Endothelial cell of umbilical vein (primary cell): ENCODE data around the gene YJU2.

ENCODE experiments used
- EZH2 ChIP-seq: IDR thresholded peaks from 2 replicates; pipeline ENCODE4 v1.6.1; 2012; ENCODE audit warnings: borderline replicate concordance, low read depth, mild to moderate bottlenecking, moderate library complexity, low read length, inconsistent platforms; ENCODE audit not compliant: severe bottlenecking
- JUN ChIP-seq: IDR thresholded peaks from 2 replicates; pipeline ENCODE4 v1.6.1; 2011; ENCODE audit warnings: borderline replicate concordance, low read depth; ENCODE audit not compliant: insufficient read length, insufficient read depth
- MYC ChIP-seq: IDR thresholded peaks from one replicate; pipeline ENCODE4 v1.6.1; 2011; ENCODE audit warnings: mild to moderate bottlenecking, low read depth, low read length
- POLR2A ChIP-seq: IDR thresholded peaks from 2 replicates; pipeline ENCODE4 v1.6.1; 2012; ENCODE audit warnings: low read depth, mild to moderate bottlenecking, control low read depth, low read length
- POLR2AphosphoS5 ChIP-seq: IDR thresholded peaks from 2 replicates; pipeline ENCODE4 v1.6.1; 2012; ENCODE audit warnings: low read depth, mild to moderate bottlenecking, control low read depth, low read length, moderate library complexity; ENCODE audit not compliant: insufficient read depth
- TF ChIP-seq, protein P1 (sequence below), 2 donors: IDR thresholded peaks; 1 replicate in 1 of 2; 2 replicates in 1 of 2; pipeline ENCODE4 v1.5.1; 2011; ENCODE audit warnings: low read length in 2 of 2, mild to moderate bottlenecking in 2 of 2, moderate library complexity in 2 of 2, control low read depth in 1 of 2, inconsistent platforms in 1 of 2, low read depth in 1 of 2; ENCODE audit not compliant: insufficient read depth in 1 of 2; ENCODE audit errors: extremely low read depth in 1 of 2
- TF ChIP-seq, protein P2 (sequence below): IDR thresholded peaks from 2 replicates; pipeline ENCODE4 v1.6.1; 2011; ENCODE audit not compliant: insufficient read depth, insufficient read length

DNA sequence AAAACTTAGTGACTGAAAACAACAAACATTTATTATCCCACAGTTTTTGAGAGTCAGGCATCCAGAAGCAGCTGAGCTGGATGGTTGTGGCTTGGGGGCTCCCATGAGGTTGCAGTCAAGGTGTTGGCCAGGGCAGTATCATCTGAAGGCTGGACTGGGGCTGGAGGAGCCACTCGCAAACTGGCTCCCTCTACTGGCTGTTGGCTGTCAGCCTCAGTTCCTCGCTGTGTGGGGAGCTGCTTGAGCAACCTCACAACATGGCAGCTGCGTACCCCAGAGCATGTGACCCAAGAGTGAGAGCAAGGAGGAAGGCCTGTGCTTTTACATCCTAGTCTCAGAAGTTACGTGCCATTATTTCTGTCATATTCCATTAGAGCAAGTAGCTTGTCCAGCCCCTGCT is 9.7 kb downstream of the YJU2 start:
- TF ChIP-seq, protein P1, sequence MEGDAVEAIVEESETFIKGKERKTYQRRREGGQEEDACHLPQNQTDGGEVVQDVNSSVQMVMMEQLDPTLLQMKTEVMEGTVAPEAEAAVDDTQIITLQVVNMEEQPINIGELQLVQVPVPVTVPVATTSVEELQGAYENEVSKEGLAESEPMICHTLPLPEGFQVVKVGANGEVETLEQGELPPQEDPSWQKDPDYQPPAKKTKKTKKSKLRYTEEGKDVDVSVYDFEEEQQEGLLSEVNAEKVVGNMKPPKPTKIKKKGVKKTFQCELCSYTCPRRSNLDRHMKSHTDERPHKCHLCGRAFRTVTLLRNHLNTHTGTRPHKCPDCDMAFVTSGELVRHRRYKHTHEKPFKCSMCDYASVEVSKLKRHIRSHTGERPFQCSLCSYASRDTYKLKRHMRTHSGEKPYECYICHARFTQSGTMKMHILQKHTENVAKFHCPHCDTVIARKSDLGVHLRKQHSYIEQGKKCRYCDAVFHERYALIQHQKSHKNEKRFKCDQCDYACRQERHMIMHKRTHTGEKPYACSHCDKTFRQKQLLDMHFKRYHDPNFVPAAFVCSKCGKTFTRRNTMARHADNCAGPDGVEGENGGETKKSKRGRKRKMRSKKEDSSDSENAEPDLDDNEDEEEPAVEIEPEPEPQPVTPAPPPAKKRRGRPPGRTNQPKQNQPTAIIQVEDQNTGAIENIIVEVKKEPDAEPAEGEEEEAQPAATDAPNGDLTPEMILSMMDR (IDR thresholded peaks at IDR 0.05; ENCODE audit: extremely low read depth in 1 of 2, insufficient read depth in 1 of 2, low read depth in 1 of 2, low read length in 2 of 2) = peak in 1 of 2 donors; percentile 12
- TF ChIP-seq POLR2A (no peak), POLR2AphosphoS5 (no peak), EZH2 (no peak), JUN (no peak), MYC (no peak)
- TF ChIP-seq, protein P2, sequence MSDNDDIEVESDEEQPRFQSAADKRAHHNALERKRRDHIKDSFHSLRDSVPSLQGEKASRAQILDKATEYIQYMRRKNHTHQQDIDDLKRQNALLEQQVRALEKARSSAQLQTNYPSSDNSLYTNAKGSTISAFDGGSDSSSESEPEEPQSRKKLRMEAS = no peak
